LNCaP clone FGC (cell line): ENCODE results near the gene FN3KRP.
"Not testable (repeated sequence)": the region's sequence is repeated elsewhere in the genome, so short reads cannot be mapped to it uniquely, and the experiment has no call there.

Experiments
- DNase-seq: peaks from one replicate; pipeline ENCODE4 v3.0.0-alpha.2; 2011; ENCODE audit warnings: low read depth
- H3K4me3 ChIP-seq: 2 replicates; pipeline ENCODE4 v1.5.1; 2011; ENCODE audit warnings: mild to moderate bottlenecking, low read depth, low read length, control low read depth
- CTCF ChIP-seq: IDR thresholded peaks from 2 replicates; pipeline ENCODE4 v1.5.1; 2012; ENCODE audit warnings: mild to moderate bottlenecking; ENCODE audit not compliant: control insufficient read depth, insufficient read depth; ENCODE audit errors: extremely low read depth

Gene FN3KRP

GRCh38 chr17:82737967-82738877 lies 21.7 kb downstream of the FN3KRP start:
- no peak overlapping the region for H3K4me3 ChIP-seq
- no peak for DNase-seq
- TF ChIP-seq CTCF, result no peak

- H3K4me3 ChIP-seq, result no peak overlapping the region
- TF ChIP-seq CTCF, result no peak
- no peak for DNase-seq
Measured at GRCh38 chr17:82740906-82741759, 24.6 kb downstream of the FN3KRP start.

- no peak for DNase-seq
- no peak overlapping the region for H3K4me3 ChIP-seq
- no peak for TF ChIP-seq CTCF
Measured at GRCh38 chr17:82743344-82744219, 27.1 kb downstream of the FN3KRP start.

GRCh38 chr17:82744736-82745135 lies 28.2 kb downstream of the FN3KRP start:
- not testable (repeated sequence) for H3K4me3 ChIP-seq, DNase-seq

GRCh38 chr17:82745524-82745923 lies 29.0 kb downstream of the FN3KRP start:
- TF ChIP-seq CTCF, result no peak
- H3K4me3 ChIP-seq, result no peak overlapping the region
- peak; percentile 67 for DNase-seq

GRCh38 chr17:82748756-82749155 lies 32.2 kb downstream of the FN3KRP start:
- no peak for TF ChIP-seq CTCF
- no peak overlapping the region for H3K4me3 ChIP-seq
- DNase-seq, result no peak
